ENCODE data around the gene LNX2. TPM values are rescaled to one million over a fixed set of nuclear protein-coding genes. Genes with fewer than 3 reads are reported as not detected.

The LNX2 gene
- 10 to 100 TPM; 10.2 to 14.1 (median 12.8) TPM for total RNA-seq

GRCh38 chr13:27620377-27621115, at the start of gene LNX2:
Gene LNX2, minus strand, starts transcription at chr13:27620529. Its CDS starts 38,826 bp downstream, at chr13:27581703.
- Histone ChIP-seq H3K27me3 (no peaks in the 10 kb centered on the region), H3K36me3 (peaks cover 0 to 9% (median 3%) of the 10 kb centered on the region in 4 donors), H3K4me3 (peak within 1 kb of the TSS; percentile 78 to 95 (median 88)), H3K4me1 (peaks cover 30 to 53% (median 47%) of the 10 kb centered on the region in 4 donors), H3K27ac (replicated peaks in 1 of 4) (peak within 1 kb of the TSS; percentile 98 to 99 (median 98)), H3K9me3 (no peaks in the 10 kb centered on the region)
- intact Hi-C loops (cut with DNase I), result loop anchor here (5.0 to 10.0 kb wide), 2 partner anchors 168 to 196 kb away; partner anchors contain the start of genes GTF3A and MTIF3
- peak; percentile 99 for DNase-seq (ENCODE audit: extremely low spot score)
- under 1% methylated on average over 48 of the region's 79 CpGs for WGBS
- no peak for TF ChIP-seq EP300 (IDR thresholded peaks at IDR 0.05)
- peak; percentile 87 to 88 for TF ChIP-seq POLR2AphosphoS5 (IDR thresholded peaks at IDR 0.05)
- no peak for TF ChIP-seq CTCF (IDR thresholded peaks at IDR 0.05)
- TF ChIP-seq POLR2A (IDR thresholded peaks at IDR 0.05; ENCODE audit: low read depth), result peak; percentile 49

GRCh38 chr13:27667946-27668345, 47.6 kb upstream of the LNX2 start:
- H3K4me1 ChIP-seq, result peaks cover 0 to 18% (median 8%) of the 10 kb centered on the region in 4 donors
- no peaks in the 10 kb centered on the region for H3K9me3 ChIP-seq
- no peak for DNase-seq (ENCODE audit: extremely low spot score)
- intact Hi-C loops (cut with DNase I), result no loop called here
- peaks cover 0 to 20% (median 3%) of the 10 kb centered on the region in 4 donors for H3K36me3 ChIP-seq
- H3K4me3 ChIP-seq, result no peak overlapping the region
- H3K27ac ChIP-seq (replicated peaks in 1 of 4), result no peak overlapping the region
- no peak for TF ChIP-seq POLR2A (IDR thresholded peaks at IDR 0.05; ENCODE audit: low read depth)
- TF ChIP-seq EP300 (IDR thresholded peaks at IDR 0.05), result no peak
- TF ChIP-seq POLR2AphosphoS5 (IDR thresholded peaks at IDR 0.05), result no peak
- no peak for TF ChIP-seq CTCF (IDR thresholded peaks at IDR 0.05)
- H3K27me3 ChIP-seq, result no peaks in the 10 kb centered on the region
- 54% methylated on average over 2 of the region's 2 CpGs for WGBS

- TF ChIP-seq POLR2AphosphoS5 (IDR thresholded peaks at IDR 0.05), result no peak
- TF ChIP-seq EP300 (IDR thresholded peaks at IDR 0.05), result no peak
- no peak for TF ChIP-seq CTCF (IDR thresholded peaks at IDR 0.05)
- no peak for TF ChIP-seq POLR2A (IDR thresholded peaks at IDR 0.05; ENCODE audit: low read depth)
- Histone ChIP-seq H3K4me3 (no peak overlapping the region), H3K4me1 (peaks cover 6 to 25% (median 16%) of the 10 kb centered on the region in 4 donors), H3K27me3 (no peaks in the 10 kb centered on the region), H3K9me3 (no peaks in the 10 kb centered on the region), H3K36me3 (peaks cover 0 to 20% (median 3%) of the 10 kb centered on the region in 4 donors), H3K27ac (replicated peaks in 1 of 4) (no peak overlapping the region)
- DNase-seq (ENCODE audit: extremely low spot score), result no peak
- intact Hi-C loops (cut with DNase I), result no loop called here
- 95% methylated on average over 3 of the region's 3 CpGs for WGBS
Measured at GRCh38 chr13:27666951-27667350, 46.6 kb upstream of the LNX2 start.

- Histone ChIP-seq H3K27ac (replicated peaks in 1 of 4) (no peak overlapping the region), H3K4me3 (no peak overlapping the region), H3K4me1 (peaks cover 16 to 34% (median 20%) of the 10 kb centered on the region in 4 donors), H3K9me3 (no peaks in the 10 kb centered on the region), H3K36me3 (peaks cover 0 to 20% (median 3%) of the 10 kb centered on the region in 4 donors), H3K27me3 (no peaks in the 10 kb centered on the region)
- DNase-seq (ENCODE audit: extremely low spot score), result no peak
- TF ChIP-seq EP300 (IDR thresholded peaks at IDR 0.05) (no peak), POLR2A (IDR thresholded peaks at IDR 0.05; ENCODE audit: low read depth) (no peak), CTCF (IDR thresholded peaks at IDR 0.05) (no peak), POLR2AphosphoS5 (IDR thresholded peaks at IDR 0.05) (no peak)
- 97% methylated on average over 19 of the region's 19 CpGs for WGBS
- intact Hi-C loops (cut with DNase I), result no loop called here
Measured at GRCh38 chr13:27665761-27666160, 45.4 kb upstream of the LNX2 start.
